Measurements from ENCODE around the gene RAB31.

Gene RAB31

DNA sequence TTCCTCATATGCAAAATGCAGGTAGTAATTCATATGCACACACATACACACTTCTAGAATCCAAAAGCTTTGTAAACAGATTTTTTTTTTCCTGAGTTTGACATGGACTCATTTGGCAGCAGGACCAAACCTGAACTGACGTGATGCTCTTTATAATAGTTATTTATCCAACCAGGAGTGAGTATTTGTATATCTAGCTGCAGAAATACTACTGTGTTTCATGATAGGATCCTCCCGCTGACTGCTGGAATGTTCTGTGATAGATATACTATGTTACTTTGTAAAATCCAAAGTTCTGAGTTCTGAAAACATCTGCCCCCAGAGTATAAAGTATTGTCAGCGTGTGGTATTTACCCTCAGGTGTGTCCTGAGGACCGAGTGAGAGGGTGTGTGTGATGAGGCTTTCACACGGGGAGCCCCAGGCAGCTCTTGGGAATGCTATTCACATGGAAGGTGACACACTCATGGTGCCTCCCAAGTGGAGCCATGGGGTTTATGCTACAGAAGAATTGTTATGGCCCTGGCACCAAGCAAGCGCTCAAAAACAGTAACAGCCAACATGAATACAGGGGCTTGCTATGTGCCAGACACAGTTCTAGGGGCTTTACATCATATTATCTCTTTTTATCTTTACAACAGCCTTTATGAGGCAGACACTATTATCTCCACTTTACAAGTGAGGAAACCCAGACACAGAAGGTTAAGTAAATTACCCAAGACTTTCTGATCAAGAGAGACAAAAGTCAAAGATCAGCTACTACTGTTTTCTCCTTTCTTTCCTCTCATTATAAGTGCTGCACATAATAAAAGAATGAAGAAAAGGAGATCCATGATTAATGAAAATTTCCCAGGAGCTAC lies 161.0 kb downstream of the RAB31 start:
- peak overlapping the region; percentile 55; the same call in 1 of the 2 replicates for H3K27ac ChIP-seq (ENCODE audit: low read depth, low read length)
- H3K27me3 ChIP-seq (ENCODE audit: control insufficient read depth, insufficient read depth, low read length) = no peaks in the 10 kb centered on the region
- H3K9ac ChIP-seq (ENCODE audit: low read length) = peak overlapping the region; percentile 25
- no peak overlapping the region for H3K4me3 ChIP-seq (ENCODE audit: low read depth, low read length)
- peaks cover 29% of the 10 kb centered on the region for H3K4me1 ChIP-seq (ENCODE audit: control insufficient read depth, insufficient read depth, low read length)
- peaks cover 27% of the 10 kb centered on the region for H3K9me3 ChIP-seq (ENCODE audit: control insufficient read depth, insufficient read depth, low read depth, low read length)
- no peaks in the 10 kb centered on the region; the same call in 1 of the 2 replicates for H3K36me3 ChIP-seq (ENCODE audit: control insufficient read depth, insufficient read depth, low read length)

DNA sequence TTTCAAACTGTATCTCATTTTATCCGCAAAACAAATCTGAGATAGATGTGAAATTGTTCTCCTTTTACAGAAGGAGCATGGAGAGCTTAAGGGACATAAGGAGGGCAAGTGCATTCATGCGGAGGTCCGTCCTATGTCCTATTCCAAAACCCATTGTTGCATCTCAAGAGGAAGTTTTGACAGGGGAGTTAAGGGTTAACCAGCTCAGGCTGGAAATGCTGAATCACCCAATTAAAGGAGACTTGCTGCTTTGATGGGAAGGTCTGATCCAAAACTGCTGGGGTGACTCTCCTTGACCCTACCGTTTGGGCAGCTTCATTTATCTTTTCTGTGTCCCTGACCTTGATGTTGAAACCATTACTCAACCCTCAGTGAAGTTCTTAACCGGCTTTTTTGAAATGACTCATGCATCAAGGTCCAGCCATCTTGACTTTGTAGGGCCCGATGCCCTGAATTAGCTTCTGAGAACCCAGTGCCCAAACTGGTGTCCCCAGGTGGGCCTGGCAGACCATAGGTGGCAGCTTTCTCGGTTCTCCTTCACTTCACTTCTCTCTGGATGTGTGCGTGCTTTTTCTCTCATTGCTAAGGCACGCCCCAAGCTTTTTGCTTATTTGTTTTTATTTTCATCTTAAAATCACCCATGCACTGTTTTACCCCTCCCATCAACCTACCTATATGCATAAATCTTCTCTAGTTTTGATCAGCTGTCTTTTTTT lies 161.8 kb downstream of the RAB31 start:
- H3K9me3 ChIP-seq (ENCODE audit: control insufficient read depth, insufficient read depth, low read depth, low read length) = peaks cover 24% of the 10 kb centered on the region
- no peaks in the 10 kb centered on the region; the same call in 1 of the 2 replicates for H3K36me3 ChIP-seq (ENCODE audit: control insufficient read depth, insufficient read depth, low read length)
- peak overlapping the region; percentile 25 for H3K9ac ChIP-seq (ENCODE audit: low read length)
- H3K4me1 ChIP-seq (ENCODE audit: control insufficient read depth, insufficient read depth, low read length) = peaks cover 29% of the 10 kb centered on the region
- H3K27ac ChIP-seq (ENCODE audit: low read depth, low read length) = peak overlapping the region; percentile 55; the same call in 1 of the 2 replicates
- H3K4me3 ChIP-seq (ENCODE audit: low read depth, low read length) = no peak overlapping the region
- no peaks in the 10 kb centered on the region for H3K27me3 ChIP-seq (ENCODE audit: control insufficient read depth, insufficient read depth, low read length)

DNA sequence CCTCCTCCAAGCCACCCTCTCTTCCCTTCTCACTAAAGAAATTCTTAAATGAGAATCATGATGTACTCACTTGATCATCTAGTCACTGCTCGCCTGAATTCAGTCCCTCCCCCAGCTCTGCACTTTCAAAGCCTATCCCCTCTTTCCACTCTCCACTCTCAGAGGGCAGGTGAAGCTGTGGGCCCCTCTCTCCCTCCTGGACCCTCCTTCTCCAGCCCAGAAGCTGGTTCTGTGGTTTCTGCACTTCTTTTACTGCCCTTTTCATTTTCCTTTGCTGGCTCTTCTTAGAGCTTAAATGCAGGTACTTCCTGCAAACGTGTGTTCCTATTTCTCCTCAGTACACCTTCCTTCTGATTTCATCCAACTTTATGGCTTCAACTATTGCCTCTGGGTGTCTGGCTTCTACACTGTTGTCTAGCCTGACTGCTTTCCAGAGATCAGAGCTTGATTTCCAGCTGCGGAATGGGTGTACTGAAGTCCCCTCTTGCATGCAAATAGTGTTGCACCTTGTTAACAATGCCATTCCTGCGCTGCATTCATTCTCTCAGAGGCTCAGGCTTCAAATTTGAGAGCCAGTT lies 162.4 kb downstream of the RAB31 start:
- H3K27me3 ChIP-seq (ENCODE audit: control insufficient read depth, insufficient read depth, low read length) = no peaks in the 10 kb centered on the region
- H3K4me1 ChIP-seq (ENCODE audit: control insufficient read depth, insufficient read depth, low read length) = peaks cover 29% of the 10 kb centered on the region
- no peaks in the 10 kb centered on the region for H3K36me3 ChIP-seq (ENCODE audit: control insufficient read depth, insufficient read depth, low read length)
- H3K9ac ChIP-seq (ENCODE audit: low read length) = no peak overlapping the region
- peaks cover 19% of the 10 kb centered on the region for H3K9me3 ChIP-seq (ENCODE audit: control insufficient read depth, insufficient read depth, low read depth, low read length)
- peak overlapping the region; percentile 16; the same call in 1 of the 2 replicates for H3K4me3 ChIP-seq (ENCODE audit: low read depth, low read length)
- H3K27ac ChIP-seq (ENCODE audit: low read depth, low read length) = no peak overlapping the region

DNA sequence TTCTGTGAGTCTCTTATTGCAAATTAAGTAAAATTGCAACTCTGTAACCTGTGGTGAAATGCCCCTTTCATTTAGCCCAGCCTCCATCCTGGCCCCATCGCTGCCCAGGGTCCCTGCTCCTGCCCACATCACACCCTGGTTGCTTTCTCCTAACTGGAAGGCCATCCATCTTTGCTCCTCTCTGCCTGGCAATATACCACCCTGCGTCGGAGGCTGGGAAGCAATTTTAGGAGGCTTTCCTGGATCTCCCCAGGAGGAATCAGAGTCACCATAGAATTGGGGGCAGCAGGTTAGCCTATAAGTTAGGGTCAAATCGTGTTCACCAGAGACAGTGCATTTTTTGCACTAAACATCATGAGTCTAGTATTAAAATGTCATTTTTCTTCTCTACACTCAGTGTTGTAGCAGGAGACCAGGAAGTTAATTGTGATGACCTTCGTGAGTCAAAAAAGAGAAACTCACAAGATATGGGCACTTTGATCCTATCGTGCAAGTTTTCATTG lies 163.2 kb downstream of the RAB31 start:
- Histone ChIP-seq H3K9me3 (ENCODE audit: control insufficient read depth, insufficient read depth, low read depth, low read length) (peaks cover 11% of the 10 kb centered on the region), H3K9ac (ENCODE audit: low read length) (no peak overlapping the region), H3K27me3 (ENCODE audit: control insufficient read depth, insufficient read depth, low read length) (no peaks in the 10 kb centered on the region), H3K27ac (ENCODE audit: low read depth, low read length) (no peak overlapping the region), H3K4me3 (ENCODE audit: low read depth, low read length) (no peak overlapping the region), H3K36me3 (ENCODE audit: control insufficient read depth, insufficient read depth, low read length) (no peaks in the 10 kb centered on the region), H3K4me1 (ENCODE audit: control insufficient read depth, insufficient read depth, low read length) (peaks cover 29% of the 10 kb centered on the region)

DNA sequence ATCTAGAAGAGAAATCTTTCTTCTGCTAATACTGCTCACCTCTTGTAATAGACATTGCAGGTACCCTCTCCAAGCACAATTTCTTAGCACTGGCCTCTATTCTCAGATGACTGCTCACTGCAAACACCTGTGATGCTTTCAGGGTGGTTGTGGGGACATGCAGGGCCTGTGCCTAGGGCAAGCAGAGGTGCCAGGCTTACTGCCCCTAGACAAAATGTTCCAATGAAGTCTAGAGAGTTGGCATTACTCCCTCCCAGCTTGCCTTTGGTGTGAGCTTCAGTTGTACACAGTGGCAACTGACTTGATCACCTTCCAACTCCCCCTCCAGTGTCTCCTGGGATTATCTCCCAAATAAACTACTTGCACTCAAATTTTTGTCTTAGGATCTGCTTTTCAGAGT lies 164.7 kb downstream of the RAB31 start:
- no peak overlapping the region for H3K27ac ChIP-seq (ENCODE audit: low read depth, low read length)
- H3K9ac ChIP-seq (ENCODE audit: low read length) = no peak overlapping the region
- H3K4me1 ChIP-seq (ENCODE audit: control insufficient read depth, insufficient read depth, low read length) = peaks cover 29% of the 10 kb centered on the region

DNA sequence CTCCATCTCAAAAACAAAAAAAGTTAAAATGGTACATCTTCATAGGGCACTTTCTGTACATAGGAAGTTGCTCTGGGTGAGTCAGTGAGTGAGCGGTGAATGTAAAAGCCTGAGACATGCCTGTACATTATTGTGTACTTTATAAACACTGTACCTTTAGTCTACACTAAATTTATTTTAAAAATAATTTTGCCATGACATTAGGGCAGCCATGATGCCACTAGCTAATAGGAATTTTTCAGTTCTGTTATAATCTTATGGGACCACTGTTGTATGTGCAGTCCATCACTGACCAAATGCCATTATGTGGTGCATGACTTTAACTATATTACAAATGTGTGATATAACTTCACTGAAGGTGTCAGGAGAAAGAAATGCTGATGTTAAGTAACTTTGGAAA lies 166.6 kb downstream of the RAB31 start:
- Histone ChIP-seq H3K4me3 (ENCODE audit: low read depth, low read length) (no peak overlapping the region), H3K9ac (ENCODE audit: low read length) (no peak overlapping the region), H3K9me3 (ENCODE audit: control insufficient read depth, insufficient read depth, low read depth, low read length) (no peaks in the 10 kb centered on the region), H3K4me1 (ENCODE audit: control insufficient read depth, insufficient read depth, low read length) (peaks cover 17% of the 10 kb centered on the region), H3K36me3 (ENCODE audit: control insufficient read depth, insufficient read depth, low read length) (no peaks in the 10 kb centered on the region), H3K27me3 (ENCODE audit: control insufficient read depth, insufficient read depth, low read length) (no peaks in the 10 kb centered on the region), H3K27ac (ENCODE audit: low read depth, low read length) (no peak overlapping the region)

More for the DNA sequence above, 164.7 kb downstream of the RAB31 start:
- no peak overlapping the region for H3K4me3 ChIP-seq (ENCODE audit: low read depth, low read length)
- no peaks in the 10 kb centered on the region for H3K36me3 ChIP-seq (ENCODE audit: control insufficient read depth, insufficient read depth, low read length)
- no peaks in the 10 kb centered on the region for H3K9me3 ChIP-seq (ENCODE audit: control insufficient read depth, insufficient read depth, low read depth, low read length)
- H3K27me3 ChIP-seq (ENCODE audit: control insufficient read depth, insufficient read depth, low read length) = no peaks in the 10 kb centered on the region

DNA sequence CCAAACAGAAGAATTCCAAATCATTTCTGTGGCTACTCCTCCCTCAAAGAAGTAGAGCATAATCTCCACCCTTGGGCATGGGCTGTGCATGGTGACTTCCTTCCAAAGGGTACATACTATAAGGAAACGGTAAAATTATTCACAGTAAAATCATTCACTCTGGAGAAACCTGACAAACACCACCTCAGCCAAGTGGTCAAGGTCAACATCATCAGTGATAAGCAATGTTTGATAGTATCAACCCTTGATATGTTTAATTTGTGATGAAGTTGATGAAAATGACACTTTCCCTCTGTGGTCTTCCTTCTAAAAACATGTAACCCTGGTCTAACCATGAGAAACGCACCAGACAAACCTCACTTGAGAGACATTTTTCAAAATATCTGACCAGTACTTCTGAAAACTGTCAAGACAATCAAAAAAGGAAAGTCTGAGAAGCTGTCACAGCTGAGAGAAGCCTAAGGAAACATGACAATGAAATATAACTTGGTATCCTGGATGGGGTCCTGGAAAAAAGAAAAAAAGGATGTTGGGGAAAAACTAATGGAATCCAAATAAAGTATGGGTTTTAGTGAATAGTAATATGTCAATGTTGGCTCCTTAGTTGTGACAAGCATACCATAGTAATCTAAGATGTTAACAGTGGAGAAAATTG lies 168.2 kb downstream of the RAB31 start:
- Histone ChIP-seq H3K27me3 (ENCODE audit: control insufficient read depth, insufficient read depth, low read length) (no peaks in the 10 kb centered on the region), H3K9ac (ENCODE audit: low read length) (no peak overlapping the region), H3K36me3 (ENCODE audit: control insufficient read depth, insufficient read depth, low read length) (no peaks in the 10 kb centered on the region), H3K27ac (ENCODE audit: low read depth, low read length) (peak overlapping the region; percentile 24; the same call in 1 of the 2 replicates), H3K9me3 (ENCODE audit: control insufficient read depth, insufficient read depth, low read depth, low read length) (no peaks in the 10 kb centered on the region), H3K4me3 (ENCODE audit: low read depth, low read length) (no peak overlapping the region), H3K4me1 (ENCODE audit: control insufficient read depth, insufficient read depth, low read length) (peaks cover 1% of the 10 kb centered on the region; the same call in 1 of the 2 replicates)

DNA sequence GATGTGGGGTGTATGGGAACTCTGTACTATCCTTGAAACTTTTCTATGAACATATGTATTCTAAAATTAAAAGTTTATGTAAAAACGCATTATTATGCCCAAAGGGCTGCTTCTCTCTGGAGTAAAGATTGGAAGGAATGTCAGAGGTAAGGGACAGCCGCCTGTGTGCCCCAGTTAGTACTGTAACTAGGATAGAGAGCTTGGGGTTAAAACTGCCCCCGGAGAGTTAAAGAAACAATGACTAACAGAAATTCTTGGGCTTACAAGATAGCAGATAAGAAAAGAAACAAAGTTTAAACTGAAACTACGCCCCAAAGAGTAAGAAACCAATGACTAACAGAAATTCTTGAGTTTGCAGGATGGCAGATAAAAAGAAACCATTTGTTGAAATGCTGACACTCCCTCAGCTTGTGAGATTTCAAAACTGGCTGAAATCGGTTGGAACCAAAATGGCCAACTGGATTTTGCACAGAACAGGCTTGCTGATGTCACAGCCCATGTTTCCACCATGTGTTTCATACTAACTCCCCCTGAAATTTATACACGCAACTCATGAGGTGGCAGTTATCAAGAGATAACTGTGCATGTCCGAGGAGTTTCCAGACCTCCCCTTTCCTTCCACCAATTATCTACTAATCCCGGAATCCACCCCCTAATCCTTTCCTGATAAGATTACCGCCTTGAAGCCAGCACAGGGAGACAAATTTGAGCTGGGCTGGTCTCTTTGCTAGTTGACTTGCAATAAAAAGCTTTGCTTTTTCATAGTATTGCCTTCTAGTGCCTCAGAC lies 169.0 kb downstream of the RAB31 start:
- Histone ChIP-seq H3K4me3 (ENCODE audit: low read depth, low read length) (no peak overlapping the region; the same call in 1 of the 2 replicates), H3K27ac (ENCODE audit: low read depth, low read length) (peak overlapping the region; percentile 24; the same call in 1 of the 2 replicates), H3K4me1 (ENCODE audit: control insufficient read depth, insufficient read depth, low read length) (no peaks in the 10 kb centered on the region; the same call in 1 of the 2 replicates), H3K9me3 (ENCODE audit: control insufficient read depth, insufficient read depth, low read depth, low read length) (no peaks in the 10 kb centered on the region), H3K36me3 (ENCODE audit: control insufficient read depth, insufficient read depth, low read length) (no peaks in the 10 kb centered on the region), H3K27me3 (ENCODE audit: control insufficient read depth, insufficient read depth, low read length) (no peaks in the 10 kb centered on the region), H3K9ac (ENCODE audit: low read length) (no peak overlapping the region)

DNA sequence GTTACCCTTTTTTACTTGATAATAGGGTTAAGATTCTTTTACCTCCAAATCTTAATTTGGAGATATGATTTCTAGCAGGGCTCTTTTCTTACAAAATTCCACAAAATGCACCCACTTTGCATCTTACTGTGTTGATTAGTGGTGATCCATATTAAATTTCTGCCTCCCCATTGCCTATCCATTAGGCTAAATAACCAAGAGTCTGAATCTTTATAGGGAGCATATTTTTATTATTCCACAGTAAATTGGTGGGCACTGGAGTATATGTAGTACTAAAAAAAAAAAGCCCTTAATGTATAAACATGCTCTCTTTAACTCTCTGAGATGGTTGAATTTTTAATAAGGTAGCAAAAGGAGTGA lies 169.5 kb downstream of the RAB31 start:
- no peaks in the 10 kb centered on the region; the same call in 1 of the 2 replicates for H3K4me1 ChIP-seq (ENCODE audit: control insufficient read depth, insufficient read depth, low read length)
- no peak overlapping the region for H3K9ac ChIP-seq (ENCODE audit: low read length)
- H3K27ac ChIP-seq (ENCODE audit: low read depth, low read length) = no peak overlapping the region; the same call in 1 of the 2 replicates
- no peak overlapping the region for H3K4me3 ChIP-seq (ENCODE audit: low read depth, low read length)
- H3K27me3 ChIP-seq (ENCODE audit: control insufficient read depth, insufficient read depth, low read length) = no peaks in the 10 kb centered on the region
- no peaks in the 10 kb centered on the region for H3K36me3 ChIP-seq (ENCODE audit: control insufficient read depth, insufficient read depth, low read length)
- H3K9me3 ChIP-seq (ENCODE audit: control insufficient read depth, insufficient read depth, low read depth, low read length) = no peaks in the 10 kb centered on the region

DNA sequence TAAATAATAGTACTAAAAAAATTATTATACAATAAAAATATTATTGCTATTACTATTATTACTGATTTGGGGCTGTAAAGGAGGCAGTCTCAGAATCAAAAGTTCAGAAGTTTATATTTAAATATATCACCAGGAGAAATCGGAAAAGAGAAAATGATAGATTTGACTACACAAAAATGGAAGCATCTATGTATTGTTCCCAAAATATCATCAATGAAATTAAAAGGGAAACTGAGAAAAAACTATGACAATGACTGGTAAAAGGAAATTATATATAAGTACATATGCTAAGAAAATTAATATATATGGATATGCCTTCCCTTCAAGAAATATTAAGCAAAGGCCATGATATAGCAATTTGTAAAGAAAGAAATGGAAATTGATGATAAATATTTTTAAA lies 170.0 kb downstream of the RAB31 start:
- H3K9me3 ChIP-seq (ENCODE audit: control insufficient read depth, insufficient read depth, low read depth, low read length) = no peaks in the 10 kb centered on the region
- H3K36me3 ChIP-seq (ENCODE audit: control insufficient read depth, insufficient read depth, low read length) = no peaks in the 10 kb centered on the region
- H3K4me1 ChIP-seq (ENCODE audit: control insufficient read depth, insufficient read depth, low read length) = no peaks in the 10 kb centered on the region; the same call in 1 of the 2 replicates
- H3K27ac ChIP-seq (ENCODE audit: low read depth, low read length) = no peak overlapping the region
- no peak overlapping the region for H3K9ac ChIP-seq (ENCODE audit: low read length)
- H3K27me3 ChIP-seq (ENCODE audit: control insufficient read depth, insufficient read depth, low read length) = no peaks in the 10 kb centered on the region
- H3K4me3 ChIP-seq (ENCODE audit: low read depth, low read length) = no peak overlapping the region
